Adrenal gland (tissue), 5 donors: ENCODE results near the gene MYLK.

ENCODE experiments used
- CTCF ChIP-seq, 6 experiments: fragments of 450-650 bp in 4 of 6; fragments of 200-600 bp in 2 of 6; sonication (generic) in 1 of 6; IDR thresholded peaks; 1 replicate in 5 of 6; 2 replicates in 1 of 6; pipeline versions ENCODE4 v1.5.1 to v1.8.0; 2016 to 2021; ENCODE audit warnings: antibody characterized with exemption in 6 of 6, mild to moderate bottlenecking in 2 of 6, moderate library complexity in 1 of 6
- POLR2A ChIP-seq, 2 donors: fragments of 450-650 bp; IDR thresholded peaks; one replicate each; pipeline ENCODE4 v1.6.1; 2017; ENCODE audit warnings: antibody characterized with exemption in 2 of 2, mild to moderate bottlenecking in 2 of 2, moderate library complexity in 1 of 2
- donor health status: DM: no; HTN: no; CAD: no.

DNA sequence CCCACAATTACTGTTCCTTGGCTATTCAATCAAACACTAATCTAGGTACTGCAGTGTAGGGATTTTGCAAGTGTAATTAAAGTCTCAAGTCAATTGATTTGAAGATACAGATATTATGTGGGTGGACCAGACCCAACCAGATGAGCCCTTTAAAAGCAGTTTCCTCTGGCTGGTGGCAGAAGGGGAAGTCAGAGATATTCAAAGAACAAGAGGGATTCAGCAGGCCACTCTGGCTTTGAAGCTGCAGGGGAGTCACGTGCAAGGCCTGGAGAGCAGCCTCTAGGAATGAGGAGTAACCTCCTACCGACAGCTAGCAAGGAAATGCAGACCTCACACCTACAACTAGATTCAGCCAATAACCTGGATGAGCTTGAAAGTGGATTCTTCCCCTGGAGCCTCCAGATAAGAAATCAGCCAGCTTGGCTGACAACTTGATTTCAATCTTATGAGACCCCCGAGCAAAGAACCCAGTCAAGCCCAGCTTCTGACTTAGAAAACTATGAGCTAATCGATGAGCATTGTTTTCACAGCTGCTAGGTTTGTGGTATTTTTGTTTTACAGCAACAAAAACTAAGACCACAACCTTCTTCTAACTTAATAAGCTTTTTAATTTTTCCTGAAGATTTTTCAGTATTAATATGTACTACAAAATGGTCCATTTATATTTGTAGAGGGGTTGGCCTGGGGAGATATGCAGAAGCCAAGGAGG lies 312.7 kb downstream of the MYLK start:
- no peak for TF ChIP-seq CTCF (IDR thresholded peaks at IDR 0.05)
- no peak for TF ChIP-seq POLR2A (IDR thresholded peaks at IDR 0.05)
